Measurements from ENCODE around the gene RSPH4A. TPM values are rescaled to one million over a fixed set of nuclear protein-coding genes. Genes with fewer than 3 reads are reported as not detected.

The RSPH4A gene
- total and polyA plus RNA-seq, 9 of the 15 experiments (the other 6 are each of a cell fraction or from before 2014, with no cell fraction given): 0.04 to 0.30 (median 0.11) TPM

GRCh38 chr6:116575227-116575626 is 41.1 kb upstream of the RSPH4A start:
- POLR2A ChIA-PET: no interaction called here
- no TSS peak for BruUV-seq (replicated peaks)
- WGBS (ENCODE audit: insufficient coverage, low coverage, missing lambda C conversion rate): 88% methylated on average over 2 of the region's 2 CpGs
- TF ChIP-seq BCLAF1 (IDR thresholded peaks at IDR 0.05; ENCODE audit: borderline replicate concordance in 1 of 2, control insufficient read depth in 1 of 2, low read depth in 2 of 2, low read length in 1 of 2) (no peak), KLF10 (CRISPR knock-in tag; IDR thresholded peaks at IDR 0.05) (no peak), HNRNPLL (IDR thresholded peaks at IDR 0.05; ENCODE audit: low read depth, low read length, poor library complexity, severe bottlenecking) (no peak), NFE2 (IDR thresholded peaks at IDR 0.05; ENCODE audit: low read depth) (no peak), PTTG1 (tag; IDR thresholded peaks at IDR 0.05; ENCODE audit: low read depth) (no peak)
- TF ChIP-seq, protein P1, sequence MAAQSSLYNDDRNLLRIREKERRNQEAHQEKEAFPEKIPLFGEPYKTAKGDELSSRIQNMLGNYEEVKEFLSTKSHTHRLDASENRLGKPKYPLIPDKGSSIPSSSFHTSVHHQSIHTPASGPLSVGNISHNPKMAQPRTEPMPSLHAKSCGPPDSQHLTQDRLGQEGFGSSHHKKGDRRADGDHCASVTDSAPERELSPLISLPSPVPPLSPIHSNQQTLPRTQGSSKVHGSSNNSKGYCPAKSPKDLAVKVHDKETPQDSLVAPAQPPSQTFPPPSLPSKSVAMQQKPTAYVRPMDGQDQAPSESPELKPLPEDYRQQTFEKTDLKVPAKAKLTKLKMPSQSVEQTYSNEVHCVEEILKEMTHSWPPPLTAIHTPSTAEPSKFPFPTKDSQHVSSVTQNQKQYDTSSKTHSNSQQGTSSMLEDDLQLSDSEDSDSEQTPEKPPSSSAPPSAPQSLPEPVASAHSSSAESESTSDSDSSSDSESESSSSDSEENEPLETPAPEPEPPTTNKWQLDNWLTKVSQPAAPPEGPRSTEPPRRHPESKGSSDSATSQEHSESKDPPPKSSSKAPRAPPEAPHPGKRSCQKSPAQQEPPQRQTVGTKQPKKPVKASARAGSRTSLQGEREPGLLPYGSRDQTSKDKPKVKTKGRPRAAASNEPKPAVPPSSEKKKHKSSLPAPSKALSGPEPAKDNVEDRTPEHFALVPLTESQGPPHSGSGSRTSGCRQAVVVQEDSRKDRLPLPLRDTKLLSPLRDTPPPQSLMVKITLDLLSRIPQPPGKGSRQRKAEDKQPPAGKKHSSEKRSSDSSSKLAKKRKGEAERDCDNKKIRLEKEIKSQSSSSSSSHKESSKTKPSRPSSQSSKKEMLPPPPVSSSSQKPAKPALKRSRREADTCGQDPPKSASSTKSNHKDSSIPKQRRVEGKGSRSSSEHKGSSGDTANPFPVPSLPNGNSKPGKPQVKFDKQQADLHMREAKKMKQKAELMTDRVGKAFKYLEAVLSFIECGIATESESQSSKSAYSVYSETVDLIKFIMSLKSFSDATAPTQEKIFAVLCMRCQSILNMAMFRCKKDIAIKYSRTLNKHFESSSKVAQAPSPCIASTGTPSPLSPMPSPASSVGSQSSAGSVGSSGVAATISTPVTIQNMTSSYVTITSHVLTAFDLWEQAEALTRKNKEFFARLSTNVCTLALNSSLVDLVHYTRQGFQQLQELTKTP (IDR thresholded peaks at IDR 0.05; ENCODE audit: low read depth in 1 of 2, partially characterized antibody in 2 of 2): no peak
- Histone ChIP-seq H3K4me3 (no peak overlapping the region), H3K79me2 (ENCODE audit: control insufficient read depth, insufficient read depth, low read length) (peaks cover 77% of the 10 kb centered on the region), H4K20me1 (replicated peaks; ENCODE audit: control insufficient read depth, insufficient read depth, low read length) (no peaks in the 10 kb centered on the region), H3K9me1 (ENCODE audit: control insufficient read depth, insufficient read depth, low read length) (no peaks in the 10 kb centered on the region), H3K27me3 (ENCODE audit: control insufficient read depth in 2 of 2, insufficient read depth in 2 of 2, low read length in 2 of 2) (no peaks in the 10 kb centered on the region), H3K9ac (ENCODE audit: insufficient read depth in 1 of 2, low read depth in 2 of 2, low read length in 2 of 2) (no peak overlapping the region), H2AFZ (ENCODE audit: low read depth, low read length) (no peak overlapping the region), H3K4me2 (ENCODE audit: insufficient read depth, low read length) (no peak overlapping the region), H3K9me3 (replicated peaks; ENCODE audit: control insufficient read depth, insufficient read depth, low read depth, low read length) (no peaks in the 10 kb centered on the region), H3K27ac (ENCODE audit: extremely low read depth, low read depth, low read length) (no peak overlapping the region), H3K36me3 (ENCODE audit: control insufficient read depth, insufficient read depth, low read length) (peaks cover 60% of the 10 kb centered on the region), H3K4me1 (replicated peaks in 1 of 2; ENCODE audit: control insufficient read depth in 2 of 2, insufficient read depth in 2 of 2, low read length in 2 of 2) (peaks cover 0 to 12% of the 10 kb centered on the region in 2 experiments; a peak in 3 of 5 replicates)
- in situ Hi-C loops (cut with MboI): no loop called here
- DNase-seq (ENCODE audit: extremely low read depth in 1 of 4, low spot score in 3 of 4) (no peak), FAIRE-seq (no peak), ATAC-seq (no peak)
- CTCF ChIA-PET (ENCODE audit: low intra/inter-chr PET ratio): no interaction called here
- intact Hi-C loops (cut with micrococcal nuclease): loop anchor here (5.0 kb wide), 1 partner anchor 72 kb away; no protein-coding TSS in a partner anchor

Measured in K562 (cell line).